Endothelial cell (in vitro differentiated cells): ENCODE data around the gene MARCHF5. TPM values are rescaled to one million over a fixed set of nuclear protein-coding genes. Genes with fewer than 3 reads are reported as not detected.
"Not testable (repeated sequence)": the region's sequence is repeated elsewhere in the genome, so short reads cannot be mapped to it uniquely, and the experiment has no call there.

Source experiments
- DNase-seq: peaks from one replicate; pipeline ENCODE4 v3.0.0; 2021; ENCODE audit warnings: low spot score
- H3K27ac Mint-ChIP-seq: one replicate; pipeline ENCODE4 v1.8.0; 2021; ENCODE audit warnings: mixed read lengths, inconsistent platforms; ENCODE audit not compliant: unreplicated experiment
- H3K27me3 Mint-ChIP-seq: one replicate; pipeline ENCODE4 v1.8.0; 2021; ENCODE audit warnings: mild to moderate bottlenecking, moderate library complexity, mixed read lengths, inconsistent platforms; ENCODE audit not compliant: unreplicated experiment
- H3K36me3 Mint-ChIP-seq: one replicate; pipeline ENCODE4 v1.8.0; 2021; ENCODE audit warnings: mild to moderate bottlenecking, low read depth, mixed read lengths, inconsistent platforms; ENCODE audit not compliant: unreplicated experiment
- H3K4me1 Mint-ChIP-seq: one replicate; pipeline ENCODE4 v1.8.0; 2021; ENCODE audit warnings: mild to moderate bottlenecking, mixed read lengths, inconsistent platforms; ENCODE audit not compliant: unreplicated experiment
- H3K4me3 Mint-ChIP-seq: one replicate; pipeline ENCODE4 v1.8.0; 2021; ENCODE audit warnings: mild to moderate bottlenecking, mixed read lengths, inconsistent platforms; ENCODE audit not compliant: unreplicated experiment
- H3K9me3 Mint-ChIP-seq: one replicate; pipeline ENCODE4 v1.8.0; 2021; ENCODE audit warnings: mixed read lengths, inconsistent platforms; ENCODE audit not compliant: unreplicated experiment
- CTCF ChIP-seq: fragments of 200-600 bp; sonication (generic); IDR thresholded peaks from one replicate; pipeline ENCODE4 v1.5.0; 2021; ENCODE audit warnings: antibody characterized with exemption; ENCODE audit not compliant: unreplicated experiment
- total RNA-seq: library from RNA; stranded (reverse); fragmentation: NEBNext Ultra II Directional; extraction: Animal tissue kit (Norgen Biotek cat#: 25700); gene quantifications from one replicate; pipeline ENCODE4 v1.2.1, GENCODE V29; 2021; ENCODE audit not compliant: unreplicated experiment

MARCHF5 gene
- total RNA-seq, 1 donor from 2014 or later = 46.0 TPM

GRCh38 chr10:92387289-92387940 is 96.4 kb downstream of the MARCHF5 start:
- peak; percentile 90 for DNase-seq
- H3K9me3 Mint-ChIP-seq = no peaks in the 10 kb centered on the region
- peaks cover 28% of the 10 kb centered on the region for H3K4me1 Mint-ChIP-seq
- no peak for TF ChIP-seq CTCF
- H3K27me3 Mint-ChIP-seq = peaks cover 4% of the 10 kb centered on the region
- H3K4me3 Mint-ChIP-seq = no peak overlapping the region
- H3K27ac Mint-ChIP-seq = peak overlapping the region; percentile 99
- no peaks in the 10 kb centered on the region for H3K36me3 Mint-ChIP-seq

- not testable (repeated sequence) for H3K4me3 Mint-ChIP-seq, H3K36me3 Mint-ChIP-seq, DNase-seq, H3K4me1 Mint-ChIP-seq, H3K27me3 Mint-ChIP-seq, H3K27ac Mint-ChIP-seq, H3K9me3 Mint-ChIP-seq
Observed at GRCh38 chr10:92393173-92393572, 102.2 kb downstream of the MARCHF5 start.

- Mint-ChIP-seq H3K27ac (no peak overlapping the region), H3K27me3 (peaks cover 4% of the 10 kb centered on the region), H3K36me3 (no peaks in the 10 kb centered on the region), H3K4me1 (no peaks in the 10 kb centered on the region), H3K4me3 (no peak overlapping the region), H3K9me3 (no peaks in the 10 kb centered on the region)
- no peak for TF ChIP-seq CTCF
- no peak for DNase-seq
Observed at GRCh38 chr10:92395271-92395670, 104.3 kb downstream of the MARCHF5 start.

GRCh38 chr10:92402234-92402633 is 111.3 kb downstream of the MARCHF5 start:
- not testable (repeated sequence) for H3K27me3 Mint-ChIP-seq, H3K36me3 Mint-ChIP-seq, DNase-seq, H3K4me1 Mint-ChIP-seq, H3K27ac Mint-ChIP-seq, H3K9me3 Mint-ChIP-seq, H3K4me3 Mint-ChIP-seq

Other genes starting within 250 kb of the MARCHF5 start
- 2.4 TPM for gene CPEB3, start 89 bp upstream of the MARCHF5 start, total RNA-seq